Measurements from ENCODE around the gene DAAM1. TPM values are rescaled to one million over a fixed set of nuclear protein-coding genes. Genes with fewer than 3 reads are reported as not detected.

Gene DAAM1
- total RNA-seq, 1 donor from 2014 or later = 69.9 TPM

GRCh38 chr14:59224341-59224740, 35.9 kb downstream of the DAAM1 start:
- Mint-ChIP-seq H3K36me3 (ENCODE audit: insufficient read depth) (peaks cover 2% of the 10 kb centered on the region), H3K27ac (no peak overlapping the region), H3K27me3 (no peaks in the 10 kb centered on the region), H3K4me1 (ENCODE audit: low read depth) (peaks cover 2% of the 10 kb centered on the region), H3K9me3 (ENCODE audit: low read depth) (no peaks in the 10 kb centered on the region), H3K4me3 (ENCODE audit: low read depth) (no peak overlapping the region)
- TF ChIP-seq, protein P1, sequence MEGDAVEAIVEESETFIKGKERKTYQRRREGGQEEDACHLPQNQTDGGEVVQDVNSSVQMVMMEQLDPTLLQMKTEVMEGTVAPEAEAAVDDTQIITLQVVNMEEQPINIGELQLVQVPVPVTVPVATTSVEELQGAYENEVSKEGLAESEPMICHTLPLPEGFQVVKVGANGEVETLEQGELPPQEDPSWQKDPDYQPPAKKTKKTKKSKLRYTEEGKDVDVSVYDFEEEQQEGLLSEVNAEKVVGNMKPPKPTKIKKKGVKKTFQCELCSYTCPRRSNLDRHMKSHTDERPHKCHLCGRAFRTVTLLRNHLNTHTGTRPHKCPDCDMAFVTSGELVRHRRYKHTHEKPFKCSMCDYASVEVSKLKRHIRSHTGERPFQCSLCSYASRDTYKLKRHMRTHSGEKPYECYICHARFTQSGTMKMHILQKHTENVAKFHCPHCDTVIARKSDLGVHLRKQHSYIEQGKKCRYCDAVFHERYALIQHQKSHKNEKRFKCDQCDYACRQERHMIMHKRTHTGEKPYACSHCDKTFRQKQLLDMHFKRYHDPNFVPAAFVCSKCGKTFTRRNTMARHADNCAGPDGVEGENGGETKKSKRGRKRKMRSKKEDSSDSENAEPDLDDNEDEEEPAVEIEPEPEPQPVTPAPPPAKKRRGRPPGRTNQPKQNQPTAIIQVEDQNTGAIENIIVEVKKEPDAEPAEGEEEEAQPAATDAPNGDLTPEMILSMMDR (IDR thresholded peaks at IDR 0.05; ENCODE audit: unreplicated experiment) = no peak
- no peak for DNase-seq (ENCODE audit: low spot score, unreplicated experiment)

DNA sequence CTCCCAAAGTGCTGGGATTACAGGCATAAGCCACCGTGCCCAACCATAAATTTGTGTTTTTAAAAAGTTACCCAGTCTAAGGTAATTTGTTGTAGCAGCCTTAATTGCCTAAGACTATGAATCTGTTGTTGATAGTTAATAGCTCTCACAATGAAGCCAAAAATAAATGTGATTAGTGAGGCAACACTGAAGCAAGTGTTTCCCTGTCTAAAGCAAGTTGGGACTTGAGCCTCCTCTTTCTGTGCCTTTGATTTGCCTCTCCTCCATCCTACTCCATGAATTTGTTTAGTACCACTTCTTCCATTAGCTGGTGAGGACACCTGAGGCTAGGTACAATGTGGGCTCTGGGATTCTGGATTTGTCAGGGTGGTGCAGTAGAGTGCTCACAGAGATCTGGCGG, 36.8 kb downstream of the DAAM1 start:
- DNase-seq (ENCODE audit: low spot score, unreplicated experiment) = no peak
- Mint-ChIP-seq H3K36me3 (ENCODE audit: insufficient read depth) (peaks cover 2% of the 10 kb centered on the region), H3K4me3 (ENCODE audit: low read depth) (no peak overlapping the region)

DNA sequence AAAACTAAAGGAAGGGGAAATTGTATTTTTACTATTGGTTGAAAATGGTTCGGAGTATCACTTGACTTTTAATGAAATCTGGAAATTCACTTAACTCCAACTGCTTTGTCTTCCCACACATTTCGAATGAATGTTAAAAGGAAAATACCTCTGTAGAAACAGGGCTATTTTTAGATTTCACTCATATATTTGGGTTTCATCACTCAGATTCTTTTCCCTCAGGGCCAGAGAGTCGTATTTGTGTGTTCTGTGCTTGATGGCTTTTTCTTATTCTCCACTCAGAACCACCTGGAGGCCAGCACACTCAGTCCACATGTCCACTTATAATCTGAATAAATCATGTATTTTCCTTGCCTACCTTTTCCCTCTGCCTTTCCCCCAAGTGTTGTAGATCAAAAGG, 40.0 kb downstream of the DAAM1 start:
- Mint-ChIP-seq H3K27me3 (no peaks in the 10 kb centered on the region), H3K27ac (no peak overlapping the region), H3K4me1 (ENCODE audit: low read depth) (peaks cover 1% of the 10 kb centered on the region), H3K36me3 (ENCODE audit: insufficient read depth) (peaks cover 3% of the 10 kb centered on the region), H3K9me3 (ENCODE audit: low read depth) (peaks cover 4% of the 10 kb centered on the region), H3K4me3 (ENCODE audit: low read depth) (no peak overlapping the region)
- DNase-seq (ENCODE audit: low spot score, unreplicated experiment) = no peak
- TF ChIP-seq, protein P1 (IDR thresholded peaks at IDR 0.05; ENCODE audit: unreplicated experiment) = no peak

More for the DNA sequence above, 36.8 kb downstream of the DAAM1 start:
- no peaks in the 10 kb centered on the region for H3K9me3 Mint-ChIP-seq (ENCODE audit: low read depth)
- no peak overlapping the region for H3K27ac Mint-ChIP-seq
- TF ChIP-seq, protein P1 (IDR thresholded peaks at IDR 0.05; ENCODE audit: unreplicated experiment) = no peak
- no peaks in the 10 kb centered on the region for H3K27me3 Mint-ChIP-seq
- H3K4me1 Mint-ChIP-seq (ENCODE audit: low read depth) = peaks cover 1% of the 10 kb centered on the region

GRCh38 chr14:59229653-59230406, 41.4 kb downstream of the DAAM1 start:
- DNase-seq (ENCODE audit: low spot score, unreplicated experiment) = no peak
- TF ChIP-seq, protein P1 (IDR thresholded peaks at IDR 0.05; ENCODE audit: unreplicated experiment) = no peak
- Mint-ChIP-seq H3K27me3 (no peaks in the 10 kb centered on the region), H3K36me3 (ENCODE audit: insufficient read depth) (peaks cover 4% of the 10 kb centered on the region), H3K9me3 (ENCODE audit: low read depth) (peaks cover 11% of the 10 kb centered on the region), H3K4me1 (ENCODE audit: low read depth) (peaks cover 1% of the 10 kb centered on the region), H3K27ac (no peak overlapping the region), H3K4me3 (ENCODE audit: low read depth) (no peak overlapping the region)

GRCh38 chr14:59236195-59236594, 47.7 kb downstream of the DAAM1 start:
- H3K4me3 Mint-ChIP-seq (ENCODE audit: low read depth) = no peak overlapping the region
- peaks cover 4% of the 10 kb centered on the region for H3K36me3 Mint-ChIP-seq (ENCODE audit: insufficient read depth)
- peaks cover 12% of the 10 kb centered on the region for H3K9me3 Mint-ChIP-seq (ENCODE audit: low read depth)
- no peak for DNase-seq (ENCODE audit: low spot score, unreplicated experiment)
- H3K27me3 Mint-ChIP-seq = no peaks in the 10 kb centered on the region
- TF ChIP-seq, protein P1 (IDR thresholded peaks at IDR 0.05; ENCODE audit: unreplicated experiment) = no peak
- peaks cover 2% of the 10 kb centered on the region for H3K4me1 Mint-ChIP-seq (ENCODE audit: low read depth)
- H3K27ac Mint-ChIP-seq = no peak overlapping the region

Data from progenitor cell of endocrine pancreas (in vitro differentiated cells).